HG02885 (cell line): ENCODE results near the gene PDIA2.

ENCODE experiments used
- ATAC-seq: cut with Tn5 transposase; IDR thresholded peaks from one replicate; pipeline ENCODE4 v1.9.1; 2021; ENCODE audit warnings: mild to moderate bottlenecking; ENCODE audit not compliant: unreplicated experiment, poor library complexity

The PDIA2 gene

GRCh38 chr16:276426-277077 is 6.4 kb upstream of the PDIA2 start:
- ATAC-seq: no peak

- ATAC-seq: no peak
Measured at GRCh38 chr16:278863-279366, 4.0 kb upstream of the PDIA2 start.

GRCh38 chr16:279531-279930 is 3.4 kb upstream of the PDIA2 start:
- no peak for ATAC-seq

GRCh38 chr16:280005-280460 is 2.9 kb upstream of the PDIA2 start:
- ATAC-seq: no peak

GRCh38 chr16:280552-280951 is 2.4 kb upstream of the PDIA2 start, which contains the start of gene ARHGDIG:
Gene ARHGDIG (plus strand): TSS chr16:280591. CDS start chr16:280681, 90 bp downstream.
- ATAC-seq: no peak

- no peak for ATAC-seq
Measured at GRCh38 chr16:280991-281659, 1.8 kb upstream of the PDIA2 start.

- ATAC-seq: no peak
Measured at GRCh38 chr16:281660-282255, 1.2 kb upstream of the PDIA2 start.

- ATAC-seq: no peak
Measured at GRCh38 chr16:282491-282890, 473 bp upstream of the PDIA2 start.

GRCh38 chr16:284204-285120 is 1.5 kb downstream of the PDIA2 start:
- no peak for ATAC-seq

- ATAC-seq: no peak
Measured at GRCh38 chr16:285146-286055, 2.4 kb downstream of the PDIA2 start.

- no peak for ATAC-seq
Measured at GRCh38 chr16:286491-287297, 3.7 kb downstream of the PDIA2 start.

GRCh38 chr16:287298-287811 is 4.4 kb downstream of the PDIA2 start:
- ATAC-seq: no peak

GRCh38 chr16:287981-288920 is 5.3 kb downstream of the PDIA2 start:
- no peak for ATAC-seq

- ATAC-seq: no peak
Measured at GRCh38 chr16:289395-289997, 6.5 kb downstream of the PDIA2 start.

- no peak for ATAC-seq
Measured at GRCh38 chr16:290015-290680, 7.2 kb downstream of the PDIA2 start.

- ATAC-seq: no peak
Measured at GRCh38 chr16:290681-291405, 7.9 kb downstream of the PDIA2 start.
